GM12892 (cell line): ENCODE measurements around the gene SLC35G4.

ENCODE experiments used
- POLR2A ChIP-seq: IDR thresholded peaks from 2 replicates; pipeline ENCODE4 v1.6.1; 2011; ENCODE audit warnings: low read depth, low read length, control low read depth
- POLR2AphosphoS5 ChIP-seq: IDR thresholded peaks from 2 replicates; pipeline ENCODE4 v1.6.1; 2011; ENCODE audit warnings: low read depth, low read length, control low read depth
- TAF1 ChIP-seq: IDR thresholded peaks from 2 replicates; pipeline ENCODE4 v1.6.1; 2011; ENCODE audit warnings: low read depth, mild to moderate bottlenecking, control low read depth, low read length, borderline replicate concordance

DNA sequence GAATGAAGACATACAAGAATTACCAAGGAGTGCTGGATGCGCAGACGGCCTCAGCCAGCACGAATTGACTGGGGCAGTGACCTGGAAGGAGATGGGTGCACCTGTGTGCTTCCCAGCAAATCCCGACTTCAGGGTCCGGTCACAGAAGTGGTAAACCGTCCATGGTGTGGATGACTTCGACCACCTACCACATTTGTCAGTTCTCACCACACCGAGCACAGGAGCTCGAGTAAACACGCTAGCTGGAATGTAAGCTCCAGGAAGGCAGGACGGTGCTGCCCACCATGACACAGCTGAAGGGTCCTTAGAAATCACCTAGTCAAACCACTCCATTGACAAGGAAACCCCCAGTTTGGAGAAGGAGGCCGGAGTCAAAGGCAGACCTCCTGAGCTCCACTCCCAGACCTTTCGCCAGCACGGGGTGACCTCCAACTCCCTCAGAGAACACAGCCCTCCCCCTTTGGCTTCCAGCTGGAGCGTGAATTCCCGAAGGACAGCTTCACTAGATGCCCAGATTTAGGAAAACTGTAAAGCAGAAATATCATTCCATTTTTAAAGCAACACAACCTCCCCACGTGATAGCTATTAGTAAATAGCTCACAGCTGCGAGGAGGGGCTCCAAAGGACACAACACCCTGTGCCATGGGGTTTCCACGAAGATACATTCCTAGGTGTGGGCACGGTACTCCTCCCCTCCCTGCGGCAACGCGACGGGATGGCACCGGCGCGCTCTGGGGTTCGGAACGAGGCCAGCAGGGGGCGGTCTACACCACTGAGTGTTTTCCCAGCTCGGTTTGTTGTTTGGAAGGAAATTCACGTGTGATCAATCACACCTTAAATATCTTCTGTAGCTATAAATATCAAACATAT, 45.6 kb downstream of the SLC35G4 start:
- TF ChIP-seq POLR2AphosphoS5, result no peak
- TF ChIP-seq POLR2A, result no peak
- TF ChIP-seq TAF1, result no peak
